ENCODE results near the gene RASSF7. TPM values are rescaled to one million over a fixed set of nuclear protein-coding genes. Genes with fewer than 3 reads are reported as not detected.
"Not testable (repeated sequence)": the region's sequence is repeated elsewhere in the genome, so short reads cannot be mapped to it uniquely, and the experiment has no call there.

Gene RASSF7
- total RNA-seq, 2 experiments from 2014 or later = 15.1 to 18.0 TPM

DNA sequence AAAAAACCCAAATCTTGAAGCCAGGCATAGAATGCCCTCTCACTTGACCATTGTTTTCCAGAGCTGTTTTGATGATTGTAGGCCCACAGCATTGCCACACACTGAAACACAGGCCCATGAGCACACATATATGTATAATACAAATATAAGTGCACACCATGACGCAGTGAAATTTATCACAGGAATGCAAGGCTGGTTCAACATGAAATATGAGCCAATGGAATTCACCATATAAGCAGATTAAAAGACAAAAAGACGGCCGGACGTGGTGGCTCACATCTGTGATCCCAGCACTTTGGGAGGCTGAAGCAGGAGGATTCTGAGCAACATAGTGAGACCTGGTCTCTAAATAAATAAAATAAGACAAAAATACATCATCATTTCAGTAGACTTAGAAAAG is 44.4 kb upstream of the RASSF7 start:
- H3K27ac ChIP-seq (ENCODE audit: low read depth, low read length, poor library complexity, severe bottlenecking) = no peak overlapping the region

DNA sequence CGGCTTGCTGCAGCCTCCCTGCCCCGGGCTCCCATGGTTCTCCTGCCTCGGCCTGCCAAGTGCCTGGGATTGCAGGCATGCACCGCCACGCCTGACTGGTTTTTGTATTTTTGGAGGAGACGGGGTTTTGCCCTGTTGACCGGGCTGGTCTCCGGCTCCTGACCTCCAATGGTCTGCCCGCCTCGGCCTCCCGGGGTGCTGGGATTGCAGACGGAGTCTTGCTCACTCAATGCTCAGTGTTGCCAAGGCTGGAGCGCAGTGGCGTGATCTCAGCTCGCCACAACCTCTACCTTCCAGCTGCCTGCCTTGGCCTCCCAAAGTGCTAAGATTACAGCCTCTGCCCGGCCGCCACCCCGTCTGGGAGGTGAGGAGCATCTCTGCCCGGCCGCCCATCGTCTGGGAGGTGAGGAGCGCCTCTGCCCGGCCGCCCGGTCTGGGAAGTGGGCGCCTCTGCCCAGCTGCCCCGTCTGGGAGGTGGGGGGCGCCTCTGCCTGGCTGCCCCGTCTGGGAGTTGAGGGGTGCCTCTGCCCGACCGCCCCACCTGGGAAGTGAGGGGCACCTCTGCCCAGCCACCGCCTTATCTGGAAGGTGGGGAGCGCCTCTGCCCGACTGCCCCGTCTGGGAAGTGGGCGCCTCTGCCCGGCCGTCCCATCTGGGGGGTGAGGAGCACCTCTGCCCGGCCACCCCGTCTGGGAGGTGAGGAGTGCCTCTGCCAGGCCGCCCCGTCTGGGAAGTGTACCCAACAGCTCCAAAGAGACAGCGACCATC is 43.7 kb upstream of the RASSF7 start:
- POLR2A ChIA-PET; DNase-seq (ENCODE audit: low spot score); H3K27ac ChIP-seq (ENCODE audit: low read depth, low read length, poor library complexity, severe bottlenecking); intact Hi-C loops (cut with micrococcal nuclease; ENCODE audit: unreplicated experiment); H3K4me3 ChIP-seq (ENCODE audit: low read depth, low read length, poor library complexity, severe bottlenecking); BruUV-seq (replicated peaks); H3K36me3 ChIP-seq (ENCODE audit: insufficient read depth, low read length); CTCF ChIA-PET (ENCODE audit: unreplicated experiment); H3K9me2 ChIP-seq (ENCODE audit: insufficient read depth, low read length); H3K9me3 ChIP-seq (ENCODE audit: low read length); H3K79me2 ChIP-seq (ENCODE audit: insufficient read depth, low read depth, low read length); H3K4me2 ChIP-seq (ENCODE audit: low read length); H2AFZ ChIP-seq (ENCODE audit: low read length); H3K4me1 ChIP-seq (ENCODE audit: insufficient read depth, low read length, poor library complexity, severe bottlenecking); H4K20me1 ChIP-seq (ENCODE audit: insufficient read depth, low read length): not testable (repeated sequence)

More for the DNA sequence above, 44.4 kb upstream of the RASSF7 start:
- intact Hi-C loops (cut with micrococcal nuclease; ENCODE audit: unreplicated experiment) = no loop called here
- H3K4me2 ChIP-seq (ENCODE audit: low read length) = no peak overlapping the region
- no peaks in the 10 kb centered on the region; the same call in 1 of the 2 replicates for H3K9me3 ChIP-seq (ENCODE audit: low read length)
- TF ChIP-seq, protein P1, sequence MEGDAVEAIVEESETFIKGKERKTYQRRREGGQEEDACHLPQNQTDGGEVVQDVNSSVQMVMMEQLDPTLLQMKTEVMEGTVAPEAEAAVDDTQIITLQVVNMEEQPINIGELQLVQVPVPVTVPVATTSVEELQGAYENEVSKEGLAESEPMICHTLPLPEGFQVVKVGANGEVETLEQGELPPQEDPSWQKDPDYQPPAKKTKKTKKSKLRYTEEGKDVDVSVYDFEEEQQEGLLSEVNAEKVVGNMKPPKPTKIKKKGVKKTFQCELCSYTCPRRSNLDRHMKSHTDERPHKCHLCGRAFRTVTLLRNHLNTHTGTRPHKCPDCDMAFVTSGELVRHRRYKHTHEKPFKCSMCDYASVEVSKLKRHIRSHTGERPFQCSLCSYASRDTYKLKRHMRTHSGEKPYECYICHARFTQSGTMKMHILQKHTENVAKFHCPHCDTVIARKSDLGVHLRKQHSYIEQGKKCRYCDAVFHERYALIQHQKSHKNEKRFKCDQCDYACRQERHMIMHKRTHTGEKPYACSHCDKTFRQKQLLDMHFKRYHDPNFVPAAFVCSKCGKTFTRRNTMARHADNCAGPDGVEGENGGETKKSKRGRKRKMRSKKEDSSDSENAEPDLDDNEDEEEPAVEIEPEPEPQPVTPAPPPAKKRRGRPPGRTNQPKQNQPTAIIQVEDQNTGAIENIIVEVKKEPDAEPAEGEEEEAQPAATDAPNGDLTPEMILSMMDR (conservative IDR thresholded peaks at IDR 0.05; ENCODE audit: low read length) = no peak
- no peak for TF ChIP-seq EZH2phosphoT487 (IDR thresholded peaks at IDR 0.05; ENCODE audit: borderline replicate concordance, low read depth, low read length)
- no peak overlapping the region for H2AFZ ChIP-seq (ENCODE audit: low read length)
- no peaks in the 10 kb centered on the region for H4K20me1 ChIP-seq (ENCODE audit: insufficient read depth, low read length)
- CTCF ChIA-PET (ENCODE audit: unreplicated experiment) = no interaction called here
- no peaks in the 10 kb centered on the region for H3K79me2 ChIP-seq (ENCODE audit: insufficient read depth, low read depth, low read length)
- peaks cover 4% of the 10 kb centered on the region; the same call in 1 of the 2 replicates for H3K36me3 ChIP-seq (ENCODE audit: insufficient read depth, low read length)
- H3K4me1 ChIP-seq (ENCODE audit: insufficient read depth, low read length, poor library complexity, severe bottlenecking) = no peaks in the 10 kb centered on the region
- BruUV-seq (replicated peaks) = no TSS peak
- POLR2A ChIA-PET = no interaction called here
- no peaks in the 10 kb centered on the region for H3K9me2 ChIP-seq (ENCODE audit: insufficient read depth, low read length)
- no peak overlapping the region for H3K4me3 ChIP-seq (ENCODE audit: low read depth, low read length, poor library complexity, severe bottlenecking)
- DNase-seq (ENCODE audit: low spot score) = no peak

DNA sequence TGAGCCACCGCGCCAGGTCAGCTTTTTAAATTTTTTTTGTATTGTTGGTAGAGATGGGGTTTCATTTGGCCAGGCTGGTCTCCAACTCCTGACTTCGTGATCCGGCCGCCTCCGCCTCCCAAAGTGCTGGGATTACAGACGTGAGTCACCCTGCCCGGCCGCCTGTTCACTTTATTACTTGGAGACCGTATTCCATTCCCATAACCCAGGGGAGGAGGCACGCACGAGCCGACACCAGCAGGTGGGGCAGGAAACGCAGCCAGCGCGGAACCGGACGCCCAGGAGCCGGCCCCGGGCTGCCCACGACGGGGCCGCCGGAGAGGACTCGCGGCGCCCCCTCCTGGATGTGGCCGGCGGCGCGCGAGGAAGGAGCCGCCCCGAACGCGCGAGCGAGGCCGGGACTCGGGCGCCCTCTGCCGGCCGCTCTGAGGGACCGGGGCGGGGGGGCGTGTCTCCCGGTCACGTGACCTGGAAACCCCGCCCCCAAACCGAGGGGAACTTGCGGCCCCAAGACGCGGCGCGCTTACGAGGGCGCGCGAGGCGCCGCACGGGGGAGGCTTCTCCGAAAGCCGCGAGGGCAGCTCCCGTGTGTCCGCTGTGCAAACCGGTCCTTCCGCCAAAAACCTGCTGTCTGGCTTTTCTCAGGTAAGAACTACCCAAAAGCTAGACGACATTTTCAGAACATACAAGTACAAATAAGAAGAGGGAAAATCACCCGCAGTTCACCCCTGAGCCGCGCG is 42.1 kb upstream of the RASSF7 start:
- CTCF ChIA-PET (ENCODE audit: unreplicated experiment) = interaction anchor here (0.8 kb wide), 1 partner anchor 79 kb away, joined by 3 read pairs; no protein-coding TSS in a partner anchor
- no TSS peak for BruUV-seq (replicated peaks)
- H4K20me1 ChIP-seq (ENCODE audit: insufficient read depth, low read length) = no peaks in the 10 kb centered on the region

More for the DNA sequence above, 42.1 kb upstream of the RASSF7 start:
- peaks cover 4% of the 10 kb centered on the region; the same call in 1 of the 2 replicates for H3K36me3 ChIP-seq (ENCODE audit: insufficient read depth, low read length)
- H3K79me2 ChIP-seq (ENCODE audit: insufficient read depth, low read depth, low read length) = no peaks in the 10 kb centered on the region
- H3K4me1 ChIP-seq (ENCODE audit: insufficient read depth, low read length, poor library complexity, severe bottlenecking) = no peaks in the 10 kb centered on the region
- intact Hi-C loops (cut with micrococcal nuclease; ENCODE audit: unreplicated experiment) = loop anchor here (1.0 kb wide), 2 partner anchors 12 to 70 kb away; no protein-coding TSS in a partner anchor
- H3K9me3 ChIP-seq (ENCODE audit: low read length) = no peaks in the 10 kb centered on the region; the same call in 1 of the 2 replicates
- peak overlapping the region; percentile 43 for H3K4me2 ChIP-seq (ENCODE audit: low read length)
- TF ChIP-seq, protein P1 (conservative IDR thresholded peaks at IDR 0.05; ENCODE audit: low read length) = peak; percentile 99
- no peak for TF ChIP-seq EZH2phosphoT487 (IDR thresholded peaks at IDR 0.05; ENCODE audit: borderline replicate concordance, low read depth, low read length)
- peak; percentile 80 for DNase-seq (ENCODE audit: low spot score)
- peak overlapping the region; percentile 28 for H3K4me3 ChIP-seq (ENCODE audit: low read depth, low read length, poor library complexity, severe bottlenecking)
- H2AFZ ChIP-seq (ENCODE audit: low read length) = peak overlapping the region; percentile 18; the same call in 1 of the 2 replicates
- H3K27ac ChIP-seq (ENCODE audit: low read depth, low read length, poor library complexity, severe bottlenecking) = no peak overlapping the region
- no peaks in the 10 kb centered on the region for H3K9me2 ChIP-seq (ENCODE audit: insufficient read depth, low read length)
- POLR2A ChIA-PET = no interaction called here

Data from OCI-LY7 (cell line).